ENCODE results near the gene COX19.

Gene COX19

DNA sequence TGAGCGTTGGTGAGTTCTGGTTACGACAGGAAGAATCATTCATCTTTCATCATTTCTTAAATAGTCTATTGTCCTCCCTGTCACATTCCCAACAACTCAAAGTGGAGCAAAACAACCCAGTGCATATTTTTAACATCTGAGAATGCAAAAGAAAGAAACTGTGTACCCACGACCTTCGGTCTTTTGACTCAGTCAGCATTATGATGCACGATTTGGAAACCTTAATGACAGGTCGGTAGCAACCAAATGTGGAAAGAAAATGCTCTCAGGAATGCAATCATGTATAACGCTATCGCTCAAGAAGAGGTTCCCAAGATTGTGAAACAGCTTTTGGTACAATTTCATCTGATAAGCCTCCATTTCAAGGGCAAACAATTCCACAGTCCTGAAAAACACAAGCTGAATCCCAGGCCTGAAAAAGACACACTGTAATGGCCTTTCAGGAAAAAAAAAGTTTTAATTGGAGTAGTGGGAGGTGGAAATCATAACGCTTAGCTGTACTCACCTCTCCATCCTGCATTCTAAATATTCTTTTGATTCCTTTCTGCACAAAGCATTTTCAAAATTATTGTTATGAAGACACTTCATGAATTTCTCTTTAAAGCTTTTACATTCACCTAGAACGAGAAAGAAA, 2.6 kb downstream of the COX19 start:
- Histone ChIP-seq H3K9me3 (ENCODE audit: low read depth, low read length) (no peaks in the 10 kb centered on the region), H3K9ac (ENCODE audit: insufficient read length) (no peak overlapping the region), H3K4me3 (no peak overlapping the region), H3K27ac (peak overlapping the region; percentile 3; the same call in 1 of the 2 replicates), H3K36me3 (ENCODE audit: insufficient read depth, low read length) (peaks cover 43% of the 10 kb centered on the region)
- TF ChIP-seq EZH2 (IDR thresholded peaks at IDR 0.05) (no peak), FOXP2 (optimal IDR thresholded peaks at IDR 0.05; ENCODE audit: control extremely low read depth, extremely low read length, insufficient read depth) (no peak), POLR2AphosphoS5 (IDR thresholded peaks at IDR 0.05; ENCODE audit: borderline replicate concordance, low read depth, low read length) (no peak)
- DNase-seq (ENCODE audit: low read depth, low spot score), result no peak

DNA sequence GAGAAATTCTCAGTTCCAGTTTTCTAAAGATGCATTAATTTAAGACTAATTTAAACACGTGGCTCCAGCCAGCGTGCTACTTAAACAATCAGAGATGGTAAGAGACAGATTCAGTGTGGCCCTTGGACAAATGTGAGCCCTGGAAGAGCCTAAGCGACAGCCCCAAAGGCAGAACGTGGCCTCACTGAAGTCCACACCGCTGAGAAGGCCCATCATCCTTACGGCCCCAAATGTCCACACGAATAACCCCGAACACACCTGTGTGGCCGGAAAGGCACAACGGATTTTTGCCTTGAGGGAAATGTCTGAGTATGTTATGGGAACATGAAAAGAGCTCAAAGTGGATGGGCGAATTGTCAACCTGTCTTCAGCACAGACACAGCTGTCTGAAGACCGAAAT, 3.2 kb downstream of the COX19 start:
- H3K4me3 ChIP-seq, result no peak overlapping the region
- H3K9ac ChIP-seq (ENCODE audit: insufficient read length), result no peak overlapping the region
- H3K36me3 ChIP-seq (ENCODE audit: insufficient read depth, low read length), result peaks cover 50% of the 10 kb centered on the region
- no peak overlapping the region for H3K27ac ChIP-seq
- DNase-seq (ENCODE audit: low read depth, low spot score), result no peak
- TF ChIP-seq POLR2AphosphoS5 (IDR thresholded peaks at IDR 0.05; ENCODE audit: borderline replicate concordance, low read depth, low read length) (no peak), FOXP2 (optimal IDR thresholded peaks at IDR 0.05; ENCODE audit: control extremely low read depth, extremely low read length, insufficient read depth) (no peak), EZH2 (IDR thresholded peaks at IDR 0.05) (no peak)
- H3K9me3 ChIP-seq (ENCODE audit: low read depth, low read length), result no peaks in the 10 kb centered on the region

GRCh38 chr7:970744-971143, 4.6 kb downstream of the COX19 start:
- H3K27ac ChIP-seq, result peak overlapping the region; percentile 57; the same call in 1 of the 2 replicates
- H3K36me3 ChIP-seq (ENCODE audit: insufficient read depth, low read length), result peaks cover 57% of the 10 kb centered on the region
- TF ChIP-seq FOXP2 (optimal IDR thresholded peaks at IDR 0.05; ENCODE audit: control extremely low read depth, extremely low read length, insufficient read depth) (no peak), POLR2AphosphoS5 (IDR thresholded peaks at IDR 0.05; ENCODE audit: borderline replicate concordance, low read depth, low read length) (no peak), EZH2 (IDR thresholded peaks at IDR 0.05) (no peak)
- H3K9ac ChIP-seq (ENCODE audit: insufficient read length), result peak overlapping the region; percentile 55
- no peak for DNase-seq (ENCODE audit: low read depth, low spot score)
- H3K4me3 ChIP-seq, result no peak overlapping the region
- no peaks in the 10 kb centered on the region for H3K9me3 ChIP-seq (ENCODE audit: low read depth, low read length)

GRCh38 chr7:969403-969802, 5.9 kb downstream of the COX19 start:
- no peak overlapping the region for H3K4me3 ChIP-seq
- TF ChIP-seq EZH2 (IDR thresholded peaks at IDR 0.05), result no peak
- TF ChIP-seq FOXP2 (optimal IDR thresholded peaks at IDR 0.05; ENCODE audit: control extremely low read depth, extremely low read length, insufficient read depth), result no peak
- no peak for TF ChIP-seq POLR2AphosphoS5 (IDR thresholded peaks at IDR 0.05; ENCODE audit: borderline replicate concordance, low read depth, low read length)
- H3K36me3 ChIP-seq (ENCODE audit: insufficient read depth, low read length), result peaks cover 57% of the 10 kb centered on the region
- no peaks in the 10 kb centered on the region for H3K9me3 ChIP-seq (ENCODE audit: low read depth, low read length)
- H3K9ac ChIP-seq (ENCODE audit: insufficient read length), result no peak overlapping the region
- no peak overlapping the region for H3K27ac ChIP-seq
- no peak for DNase-seq (ENCODE audit: low read depth, low spot score)

DNA sequence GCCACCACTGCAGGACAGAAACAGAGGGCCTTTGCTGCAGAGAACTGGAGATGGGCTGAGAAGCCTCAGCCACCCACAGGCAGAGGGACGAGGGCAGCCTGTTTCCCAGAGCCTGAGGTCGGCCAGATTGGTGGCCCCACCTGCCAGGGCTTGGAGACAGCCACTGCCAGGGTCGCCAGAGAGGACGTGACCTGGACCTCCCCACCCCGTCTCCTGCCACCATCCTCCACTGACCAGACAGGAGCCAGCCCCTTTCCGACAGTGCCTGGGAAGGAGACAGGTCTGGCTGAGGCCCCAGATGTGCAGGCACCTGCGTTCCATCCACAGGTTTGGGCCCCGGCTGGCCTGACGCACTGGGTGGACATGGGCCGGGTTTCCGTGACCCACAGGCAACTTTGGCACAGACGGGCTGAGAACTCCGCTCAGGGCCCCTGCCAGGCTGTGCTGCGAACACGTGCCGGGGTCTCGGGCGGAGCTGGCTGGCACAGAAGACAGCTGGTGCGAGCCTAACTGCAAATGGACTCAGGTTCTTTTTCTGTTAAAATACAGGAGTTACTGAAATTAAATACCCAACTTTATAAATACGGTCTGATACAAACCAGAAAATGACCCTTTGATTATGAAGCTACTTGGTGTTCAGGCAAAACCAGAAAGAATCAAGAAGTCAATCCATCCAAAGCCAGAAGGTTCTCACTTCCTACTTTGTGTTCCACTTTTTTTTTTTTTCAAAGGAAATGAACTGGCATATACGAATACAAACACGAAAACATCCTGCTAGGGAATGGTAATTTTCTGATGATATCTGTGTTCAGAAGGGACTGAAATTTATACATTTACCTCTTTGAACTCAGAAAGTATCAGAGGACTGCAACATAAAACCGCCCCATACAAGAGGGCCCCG, 6.9 kb downstream of the COX19 start:
- no peak for DNase-seq (ENCODE audit: low read depth, low spot score)
- no peak overlapping the region for H3K27ac ChIP-seq
- H3K4me3 ChIP-seq, result no peak overlapping the region
- peaks cover 57% of the 10 kb centered on the region for H3K36me3 ChIP-seq (ENCODE audit: insufficient read depth, low read length)
- TF ChIP-seq POLR2AphosphoS5 (IDR thresholded peaks at IDR 0.05; ENCODE audit: borderline replicate concordance, low read depth, low read length) (no peak), EZH2 (IDR thresholded peaks at IDR 0.05) (no peak)
- H3K9me3 ChIP-seq (ENCODE audit: low read depth, low read length), result no peaks in the 10 kb centered on the region
- H3K9ac ChIP-seq (ENCODE audit: insufficient read length), result no peak overlapping the region

DNA sequence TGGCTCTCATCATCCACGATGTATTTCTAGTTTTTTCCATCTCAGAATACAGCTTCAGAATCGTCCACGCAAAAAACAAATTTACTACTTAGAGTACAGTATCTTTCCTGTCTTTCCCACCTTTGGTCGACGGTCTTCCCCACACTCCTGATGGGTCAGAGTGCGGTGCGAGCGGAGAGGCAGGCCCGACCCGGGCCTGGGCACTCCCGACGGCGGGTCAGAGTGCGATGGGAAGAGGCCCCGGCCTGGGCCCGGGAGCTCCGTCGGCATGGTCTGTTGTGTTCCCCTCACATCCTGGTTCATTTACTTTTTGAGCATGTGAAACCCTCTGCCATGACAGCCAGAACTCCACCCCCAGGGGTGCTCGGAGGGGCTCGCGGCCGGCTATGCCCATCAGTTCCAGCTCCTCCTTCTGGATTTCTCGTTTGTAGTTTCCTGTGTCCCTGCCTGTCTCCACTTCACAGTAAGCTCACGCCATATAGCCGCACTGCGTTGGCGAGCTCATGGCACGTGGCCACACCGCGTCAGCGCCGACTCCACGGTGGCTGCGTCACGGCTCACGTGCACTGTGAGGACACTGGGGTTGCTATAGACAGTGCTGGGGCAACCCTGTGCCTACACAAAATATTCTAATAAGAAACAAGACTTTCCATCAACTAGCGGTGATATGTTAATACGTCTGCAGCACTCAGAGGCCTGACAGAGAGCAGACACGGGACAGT, 7.8 kb downstream of the COX19 start:
- DNase-seq (ENCODE audit: low read depth, low spot score), result no peak
- H3K36me3 ChIP-seq (ENCODE audit: insufficient read depth, low read length), result peaks cover 48% of the 10 kb centered on the region
- no peak overlapping the region; the same call in 1 of the 2 replicates for H3K27ac ChIP-seq
- no peak overlapping the region for H3K9ac ChIP-seq (ENCODE audit: insufficient read length)
- H3K4me3 ChIP-seq, result no peak overlapping the region
- H3K9me3 ChIP-seq (ENCODE audit: low read depth, low read length), result no peaks in the 10 kb centered on the region
- no peak for TF ChIP-seq EZH2 (IDR thresholded peaks at IDR 0.05)
- TF ChIP-seq POLR2AphosphoS5 (IDR thresholded peaks at IDR 0.05; ENCODE audit: borderline replicate concordance, low read depth, low read length), result no peak
- no peak for TF ChIP-seq FOXP2 (optimal IDR thresholded peaks at IDR 0.05; ENCODE audit: control extremely low read depth, extremely low read length, insufficient read depth)

DNA sequence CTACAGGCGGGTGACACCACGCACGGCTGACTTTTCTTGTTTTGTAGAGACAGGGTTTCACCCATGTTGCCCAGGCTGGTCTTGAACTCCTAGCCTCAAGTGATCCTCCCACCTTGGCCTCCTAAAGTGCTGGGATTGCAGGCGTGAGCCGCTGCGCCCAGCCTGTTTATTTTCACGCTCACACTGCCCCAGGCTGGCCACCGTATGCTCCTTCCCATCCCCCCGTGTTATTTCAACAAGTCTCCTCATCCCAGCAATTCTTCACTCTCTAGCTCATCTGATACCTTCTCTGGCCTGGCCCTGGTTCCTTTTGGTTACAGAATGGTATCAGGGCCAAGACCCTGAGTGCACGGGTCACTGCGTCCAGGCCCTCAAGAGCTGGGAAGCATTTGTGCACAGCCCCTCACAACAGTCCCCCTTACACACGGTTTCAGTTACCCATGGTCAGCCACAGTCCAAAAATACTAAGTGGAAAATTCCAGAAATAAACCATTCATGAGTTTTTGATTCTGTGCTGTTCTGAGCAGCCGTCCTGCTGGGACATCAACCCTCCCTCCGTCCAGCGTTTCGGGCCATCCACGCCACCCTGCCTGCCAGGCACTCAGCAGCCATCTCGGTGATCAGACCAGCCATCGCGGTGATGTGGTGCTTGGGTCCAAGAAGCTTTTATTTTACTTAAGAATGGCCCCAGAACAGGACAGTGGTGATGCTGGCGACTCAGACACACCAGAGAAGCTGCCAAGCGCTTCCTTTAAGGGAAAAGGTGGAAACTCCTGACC, 8.9 kb downstream of the COX19 start:
- Histone ChIP-seq H3K9me3 (ENCODE audit: low read depth, low read length) (no peaks in the 10 kb centered on the region), H3K27ac (peak overlapping the region; percentile 82), H3K4me3 (no peak overlapping the region), H3K36me3 (ENCODE audit: insufficient read depth, low read length) (peaks cover 40% of the 10 kb centered on the region), H3K9ac (ENCODE audit: insufficient read length) (no peak overlapping the region)
- DNase-seq (ENCODE audit: low read depth, low spot score), result no peak
- no peak for TF ChIP-seq FOXP2 (optimal IDR thresholded peaks at IDR 0.05; ENCODE audit: control extremely low read depth, extremely low read length, insufficient read depth)
- no peak for TF ChIP-seq EZH2 (IDR thresholded peaks at IDR 0.05)
- TF ChIP-seq POLR2AphosphoS5 (IDR thresholded peaks at IDR 0.05; ENCODE audit: borderline replicate concordance, low read depth, low read length), result no peak
